ENCODE measurements around the gene MLLT3. TPM values are rescaled to one million over a fixed set of nuclear protein-coding genes. Genes with fewer than 3 reads are reported as not detected.
A peak's percentile ranks its signal among the peaks of the same experiment; 100 is the strongest.

The MLLT3 gene
- total and polyA plus RNA-seq, 2 donors (not counting 1 experiment from before 2014, with no cell fraction given), result 37.3 to 43.8 TPM

DNA sequence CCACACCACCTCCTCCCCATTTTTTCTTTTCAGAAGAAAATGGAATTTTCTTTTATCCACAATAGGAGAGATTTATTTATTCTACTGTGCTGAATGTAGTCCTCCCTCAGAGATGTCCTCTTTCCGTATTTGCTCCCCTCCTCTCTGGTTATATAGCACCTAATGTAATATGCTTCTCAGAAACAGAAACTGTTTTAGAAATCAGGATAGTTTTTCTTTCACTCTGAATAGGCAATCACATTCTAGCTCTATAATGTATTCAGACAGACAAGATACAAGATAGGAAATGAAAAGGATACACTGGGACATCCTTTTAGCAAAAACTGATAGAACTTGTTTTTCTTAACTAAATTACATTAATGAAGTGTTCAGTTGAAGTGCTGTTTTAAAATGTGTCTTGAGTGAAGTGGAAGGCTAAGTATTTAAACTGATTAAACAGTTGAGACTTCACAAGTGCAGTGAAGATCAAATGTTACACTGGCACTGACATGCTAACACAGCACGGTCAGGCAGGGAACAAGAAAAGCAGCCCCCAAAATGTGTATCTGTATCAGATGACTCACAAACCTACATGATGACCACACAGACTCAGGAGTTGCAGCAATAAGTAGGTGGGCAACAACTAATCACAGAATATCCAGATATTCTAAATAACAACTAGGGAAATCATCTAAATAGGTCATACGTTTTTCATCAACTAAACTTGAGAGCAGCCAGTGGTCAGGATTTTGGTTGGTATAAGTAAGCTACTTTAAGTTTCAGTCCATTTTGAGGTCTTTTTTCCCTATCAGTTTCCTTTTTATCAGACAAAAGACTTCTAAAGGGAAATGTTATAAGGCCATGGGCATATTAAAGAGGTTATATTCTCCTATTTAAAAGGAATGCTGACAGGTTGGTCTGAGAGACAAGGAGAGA lies 260.4 kb downstream of the MLLT3 start:
- H3K27me3 ChIP-seq (ENCODE audit: control insufficient read depth, insufficient read depth, low read length), result no peaks in the 10 kb centered on the region
- H3K4me2 ChIP-seq (ENCODE audit: extremely low read depth, insufficient read depth, low read length), result no peak overlapping the region
- TF ChIP-seq, protein P1, sequence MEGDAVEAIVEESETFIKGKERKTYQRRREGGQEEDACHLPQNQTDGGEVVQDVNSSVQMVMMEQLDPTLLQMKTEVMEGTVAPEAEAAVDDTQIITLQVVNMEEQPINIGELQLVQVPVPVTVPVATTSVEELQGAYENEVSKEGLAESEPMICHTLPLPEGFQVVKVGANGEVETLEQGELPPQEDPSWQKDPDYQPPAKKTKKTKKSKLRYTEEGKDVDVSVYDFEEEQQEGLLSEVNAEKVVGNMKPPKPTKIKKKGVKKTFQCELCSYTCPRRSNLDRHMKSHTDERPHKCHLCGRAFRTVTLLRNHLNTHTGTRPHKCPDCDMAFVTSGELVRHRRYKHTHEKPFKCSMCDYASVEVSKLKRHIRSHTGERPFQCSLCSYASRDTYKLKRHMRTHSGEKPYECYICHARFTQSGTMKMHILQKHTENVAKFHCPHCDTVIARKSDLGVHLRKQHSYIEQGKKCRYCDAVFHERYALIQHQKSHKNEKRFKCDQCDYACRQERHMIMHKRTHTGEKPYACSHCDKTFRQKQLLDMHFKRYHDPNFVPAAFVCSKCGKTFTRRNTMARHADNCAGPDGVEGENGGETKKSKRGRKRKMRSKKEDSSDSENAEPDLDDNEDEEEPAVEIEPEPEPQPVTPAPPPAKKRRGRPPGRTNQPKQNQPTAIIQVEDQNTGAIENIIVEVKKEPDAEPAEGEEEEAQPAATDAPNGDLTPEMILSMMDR (conservative IDR thresholded peaks at IDR 0.05 in 1 of 2, IDR thresholded peaks at IDR 0.05 in 1 of 2; ENCODE audit: low read depth in 1 of 2, low read length in 2 of 2), result no peak
- TF ChIP-seq EZH2 (IDR thresholded peaks at IDR 0.05; ENCODE audit: low read length, missing control alignments), result no peak

DNA sequence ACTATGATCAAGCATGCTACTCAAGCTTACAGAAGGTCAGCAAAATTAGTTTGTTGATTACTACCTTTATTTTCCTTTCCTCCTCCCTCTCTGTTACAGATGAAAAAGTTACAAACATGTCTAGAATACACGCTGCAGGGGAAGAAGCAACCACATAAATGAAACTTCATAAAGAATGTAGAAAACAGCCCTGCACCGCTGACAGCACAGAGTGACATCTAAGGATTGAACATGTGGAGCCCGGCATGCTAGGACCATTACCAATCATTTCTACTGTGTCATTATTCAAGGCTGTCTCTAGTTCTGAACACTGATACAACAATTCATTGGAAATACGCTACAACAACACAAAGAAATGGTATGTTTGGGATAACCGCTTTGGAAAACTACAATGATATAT lies 261.1 kb downstream of the MLLT3 start:
- Histone ChIP-seq H2AFZ (ENCODE audit: low read length) (no peak overlapping the region), H4K20me1 (ENCODE audit: control insufficient read depth, extremely low read depth, insufficient read depth, low read length) (no peaks in the 10 kb centered on the region), H3K27me3 (ENCODE audit: control insufficient read depth, insufficient read depth, low read length) (no peaks in the 10 kb centered on the region), H3K4me1 (ENCODE audit: control insufficient read depth, extremely low read depth, insufficient read depth, low read length) (peaks cover under 1% of the 10 kb centered on the region), H3K4me2 (ENCODE audit: extremely low read depth, insufficient read depth, low read length) (no peak overlapping the region), H3K27ac (ENCODE audit: insufficient read depth, low read length) (no peak overlapping the region), H3K9me3 (ENCODE audit: control insufficient read depth, insufficient read depth, low read depth, low read length) (no peaks in the 10 kb centered on the region), H3K9ac (ENCODE audit: insufficient read depth, low read length) (no peak overlapping the region), H3K79me2 (ENCODE audit: control insufficient read depth, insufficient read depth, low read length) (no peaks in the 10 kb centered on the region), H3K4me3 (replicated peaks in 1 of 4; ENCODE audit: control extremely low read depth in 1 of 4, insufficient read depth in 1 of 4, low read depth in 3 of 4, low read length in 4 of 4) (no peak overlapping the region), H3K36me3 (ENCODE audit: control insufficient read depth, insufficient read depth, low read length) (no peaks in the 10 kb centered on the region)
- no peak for DNase-seq (ENCODE audit: low read depth in 2 of 2)
- TF ChIP-seq, protein P1 (conservative IDR thresholded peaks at IDR 0.05 in 1 of 2, IDR thresholded peaks at IDR 0.05 in 1 of 2; ENCODE audit: low read depth in 1 of 2, low read length in 2 of 2), result no peak
- TF ChIP-seq EZH2 (IDR thresholded peaks at IDR 0.05; ENCODE audit: low read length, missing control alignments), result no peak

More for the DNA sequence above, 260.4 kb downstream of the MLLT3 start:
- H3K79me2 ChIP-seq (ENCODE audit: control insufficient read depth, insufficient read depth, low read length), result no peaks in the 10 kb centered on the region
- no peaks in the 10 kb centered on the region for H4K20me1 ChIP-seq (ENCODE audit: control insufficient read depth, extremely low read depth, insufficient read depth, low read length)
- H3K4me3 ChIP-seq (replicated peaks in 1 of 4; ENCODE audit: control extremely low read depth in 1 of 4, insufficient read depth in 1 of 4, low read depth in 3 of 4, low read length in 4 of 4), result no peak overlapping the region
- H3K4me1 ChIP-seq (ENCODE audit: control insufficient read depth, extremely low read depth, insufficient read depth, low read length), result no peaks in the 10 kb centered on the region
- DNase-seq (ENCODE audit: low read depth in 2 of 2), result no peak
- H2AFZ ChIP-seq (ENCODE audit: low read length), result no peak overlapping the region
- no peak overlapping the region for H3K9ac ChIP-seq (ENCODE audit: insufficient read depth, low read length)
- H3K9me3 ChIP-seq (ENCODE audit: control insufficient read depth, insufficient read depth, low read depth, low read length), result no peaks in the 10 kb centered on the region
- no peaks in the 10 kb centered on the region for H3K36me3 ChIP-seq (ENCODE audit: control insufficient read depth, insufficient read depth, low read length)
- H3K27ac ChIP-seq (ENCODE audit: insufficient read depth, low read length), result no peak overlapping the region

DNA sequence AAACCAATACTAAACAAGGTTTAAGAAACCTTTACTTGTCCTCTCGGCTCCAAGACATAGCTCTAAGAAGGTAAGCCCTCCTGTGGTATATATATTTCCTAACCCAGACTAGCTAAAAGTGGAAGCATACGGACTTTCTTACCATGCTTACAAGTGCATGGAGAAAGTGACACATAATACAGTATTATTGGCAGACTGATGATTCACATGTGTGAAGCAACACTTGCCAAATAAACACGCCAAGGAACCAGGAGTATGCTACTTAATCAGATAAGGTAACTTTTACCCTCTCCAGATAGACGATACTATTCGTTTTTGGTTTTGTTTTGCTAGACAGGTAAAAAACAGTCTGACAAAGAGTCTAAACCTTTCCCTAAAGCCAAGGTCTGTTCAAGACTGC lies 264.1 kb downstream of the MLLT3 start:
- no peaks in the 10 kb centered on the region for H4K20me1 ChIP-seq (ENCODE audit: control insufficient read depth, extremely low read depth, insufficient read depth, low read length)
- TF ChIP-seq EZH2 (IDR thresholded peaks at IDR 0.05; ENCODE audit: low read length, missing control alignments), result no peak
- TF ChIP-seq, protein P1 (conservative IDR thresholded peaks at IDR 0.05 in 1 of 2, IDR thresholded peaks at IDR 0.05 in 1 of 2; ENCODE audit: low read depth in 1 of 2, low read length in 2 of 2), result no peak
- H2AFZ ChIP-seq (ENCODE audit: low read length), result no peak overlapping the region
- no peaks in the 10 kb centered on the region for H3K79me2 ChIP-seq (ENCODE audit: control insufficient read depth, insufficient read depth, low read length)
- H3K4me3 ChIP-seq (replicated peaks in 1 of 4; ENCODE audit: control extremely low read depth in 1 of 4, insufficient read depth in 1 of 4, low read depth in 3 of 4, low read length in 4 of 4), result no peak overlapping the region
- peak; percentile 30 to 46 for DNase-seq (ENCODE audit: low read depth in 2 of 2)
- no peaks in the 10 kb centered on the region for H3K9me3 ChIP-seq (ENCODE audit: control insufficient read depth, insufficient read depth, low read depth, low read length)
- peaks cover 13% of the 10 kb centered on the region for H3K4me1 ChIP-seq (ENCODE audit: control insufficient read depth, extremely low read depth, insufficient read depth, low read length)
- H3K36me3 ChIP-seq (ENCODE audit: control insufficient read depth, insufficient read depth, low read length), result no peaks in the 10 kb centered on the region
- no peaks in the 10 kb centered on the region for H3K27me3 ChIP-seq (ENCODE audit: control insufficient read depth, insufficient read depth, low read length)
- H3K4me2 ChIP-seq (ENCODE audit: extremely low read depth, insufficient read depth, low read length), result no peak overlapping the region
- no peak overlapping the region for H3K27ac ChIP-seq (ENCODE audit: insufficient read depth, low read length)
- H3K9ac ChIP-seq (ENCODE audit: insufficient read depth, low read length), result no peak overlapping the region
